Osteoblast (primary cell): ENCODE measurements around the gene LAMP5. TPM values are rescaled to one million over a fixed set of nuclear protein-coding genes. Genes with fewer than 3 reads are reported as not detected.

ENCODE experiments used
- DNase-seq: peaks from one replicate; pipeline ENCODE4 v3.0.0; 2011; ENCODE audit warnings: low spot score, mixed read lengths; ENCODE audit not compliant: insufficient read length; ENCODE audit errors: missing footprints
- H2AFZ ChIP-seq: 2 replicates; pipeline ENCODE4 v1.6.0; 2011; ENCODE audit warnings: mild to moderate bottlenecking, low read length
- H3K27ac ChIP-seq: 2 replicates; pipeline ENCODE4 v1.5.1; 2011; ENCODE audit warnings: mild to moderate bottlenecking, low read depth, low read length, moderate library complexity
- H3K27me3 ChIP-seq: 2 replicates; pipeline ENCODE4 v1.6.0; 2012; ENCODE audit warnings: mild to moderate bottlenecking, control low read depth, inconsistent platforms, low read length, moderate library complexity; ENCODE audit not compliant: insufficient read depth
- H3K36me3 ChIP-seq: 2 replicates; pipeline ENCODE4 v1.5.1; 2011; ENCODE audit warnings: mild to moderate bottlenecking, low read length, control low read depth, moderate library complexity; ENCODE audit not compliant: insufficient read depth
- H3K4me1 ChIP-seq: 2 replicates; pipeline ENCODE4 v1.5.1; 2011; ENCODE audit warnings: mild to moderate bottlenecking, low read length, control low read depth, moderate library complexity; ENCODE audit not compliant: insufficient read depth
- H3K4me2 ChIP-seq: 2 replicates; pipeline ENCODE4 v1.6.0; 2011; ENCODE audit warnings: mild to moderate bottlenecking, low read length; ENCODE audit not compliant: insufficient read depth
- H3K4me3 ChIP-seq: fragments of 200-600 bp; sonication (generic); 3 replicates; pipeline ENCODE4 v1.5.1; 2012; ENCODE audit warnings: mild to moderate bottlenecking, low read length, inconsistent platforms; ENCODE audit not compliant: insufficient read depth
- H3K79me2 ChIP-seq: 2 replicates; pipeline ENCODE4 v1.6.0; 2012; ENCODE audit warnings: mild to moderate bottlenecking, low read length, control low read depth, inconsistent platforms; ENCODE audit not compliant: insufficient read depth
- H3K9me3 ChIP-seq: 2 replicates; pipeline ENCODE4 v1.5.1; 2011; ENCODE audit warnings: low read depth, low read length, control low read depth
- H4K20me1 ChIP-seq: 2 replicates; pipeline ENCODE4 v1.6.0; 2012; ENCODE audit warnings: mild to moderate bottlenecking, low read length, control low read depth; ENCODE audit not compliant: insufficient read depth
- total RNA-seq: library from RNA; depleted of rRNA; stranded (reverse); fragments of >200 nt; gene quantifications from 2 replicates; pipeline ENCODE4 v1.2.3, GENCODE V29; 2012
- TF ChIP-seq, protein P1 (sequence below): IDR thresholded peaks from 2 replicates; pipeline ENCODE4 v1.5.1; 2011; ENCODE audit warnings: mild to moderate bottlenecking, low read depth, low read length, moderate library complexity; ENCODE audit errors: extremely low read depth

LAMP5 gene
- total RNA-seq, 1 donor, result under 0.01 TPM

DNA sequence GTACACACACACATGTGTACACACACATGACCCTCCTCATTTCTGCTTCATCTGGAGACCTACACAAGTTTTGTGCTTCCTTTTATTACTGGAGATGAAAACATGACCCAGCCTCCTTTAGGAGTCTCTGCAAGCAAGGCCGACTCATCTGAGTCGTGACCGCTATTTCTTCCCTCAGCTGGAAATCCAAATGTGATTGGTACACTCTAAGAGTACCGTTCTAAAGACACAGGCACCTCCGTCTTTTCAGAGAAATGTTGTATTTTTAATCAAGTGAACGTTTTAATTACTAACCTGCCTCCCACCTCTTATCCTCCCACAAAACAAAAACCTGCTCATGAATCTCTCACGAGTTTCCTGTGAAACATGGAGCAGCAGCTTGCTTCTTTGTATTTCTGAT lies 63.0 kb downstream of the LAMP5 start:
- DNase-seq, result no peak
- no peak overlapping the region for H3K4me3 ChIP-seq
- no peaks in the 10 kb centered on the region for H3K79me2 ChIP-seq
- no peaks in the 10 kb centered on the region for H3K9me3 ChIP-seq
- no peaks in the 10 kb centered on the region for H3K36me3 ChIP-seq
- no peaks in the 10 kb centered on the region for H4K20me1 ChIP-seq
- TF ChIP-seq, protein P1, sequence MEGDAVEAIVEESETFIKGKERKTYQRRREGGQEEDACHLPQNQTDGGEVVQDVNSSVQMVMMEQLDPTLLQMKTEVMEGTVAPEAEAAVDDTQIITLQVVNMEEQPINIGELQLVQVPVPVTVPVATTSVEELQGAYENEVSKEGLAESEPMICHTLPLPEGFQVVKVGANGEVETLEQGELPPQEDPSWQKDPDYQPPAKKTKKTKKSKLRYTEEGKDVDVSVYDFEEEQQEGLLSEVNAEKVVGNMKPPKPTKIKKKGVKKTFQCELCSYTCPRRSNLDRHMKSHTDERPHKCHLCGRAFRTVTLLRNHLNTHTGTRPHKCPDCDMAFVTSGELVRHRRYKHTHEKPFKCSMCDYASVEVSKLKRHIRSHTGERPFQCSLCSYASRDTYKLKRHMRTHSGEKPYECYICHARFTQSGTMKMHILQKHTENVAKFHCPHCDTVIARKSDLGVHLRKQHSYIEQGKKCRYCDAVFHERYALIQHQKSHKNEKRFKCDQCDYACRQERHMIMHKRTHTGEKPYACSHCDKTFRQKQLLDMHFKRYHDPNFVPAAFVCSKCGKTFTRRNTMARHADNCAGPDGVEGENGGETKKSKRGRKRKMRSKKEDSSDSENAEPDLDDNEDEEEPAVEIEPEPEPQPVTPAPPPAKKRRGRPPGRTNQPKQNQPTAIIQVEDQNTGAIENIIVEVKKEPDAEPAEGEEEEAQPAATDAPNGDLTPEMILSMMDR, result no peak
- no peaks in the 10 kb centered on the region for H3K4me1 ChIP-seq
- H3K27me3 ChIP-seq, result peaks cover 24% of the 10 kb centered on the region
- no peak overlapping the region for H3K4me2 ChIP-seq
- no peak overlapping the region for H2AFZ ChIP-seq
- H3K27ac ChIP-seq, result no peak overlapping the region

DNA sequence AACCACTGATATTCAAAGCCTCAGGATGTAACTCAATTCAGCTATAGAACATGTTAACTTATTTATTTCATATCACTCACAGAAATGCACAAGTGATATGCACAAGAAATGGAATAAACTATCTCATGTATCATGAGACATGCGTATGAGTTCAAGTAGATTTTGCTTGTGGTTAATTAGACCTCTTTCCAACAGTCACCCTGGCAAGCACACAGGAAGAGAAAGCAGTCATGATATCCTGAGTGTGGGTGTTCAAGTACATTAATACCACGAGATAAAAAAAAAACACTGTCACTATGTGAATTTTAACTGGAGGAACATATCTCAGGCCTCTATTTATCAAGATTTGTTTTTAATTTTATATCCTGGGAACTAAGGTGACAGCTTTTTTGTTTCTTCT lies 64.2 kb downstream of the LAMP5 start:
- TF ChIP-seq, protein P1, result no peak
- no peaks in the 10 kb centered on the region for H3K36me3 ChIP-seq
- DNase-seq, result no peak

More for the DNA sequence above, 64.2 kb downstream of the LAMP5 start:
- Histone ChIP-seq H3K4me2 (no peak overlapping the region), H3K4me1 (no peaks in the 10 kb centered on the region), H3K27me3 (peaks cover 22% of the 10 kb centered on the region), H3K9me3 (no peaks in the 10 kb centered on the region), H4K20me1 (no peaks in the 10 kb centered on the region), H3K27ac (no peak overlapping the region), H3K4me3 (no peak overlapping the region), H3K79me2 (no peaks in the 10 kb centered on the region), H2AFZ (no peak overlapping the region)
